AG04450 (cell line): ENCODE measurements around the gene FN1. TPM values are rescaled to one million over a fixed set of nuclear protein-coding genes. Genes with fewer than 3 reads are reported as not detected.
"Not testable (repeated sequence)": the region's sequence is repeated elsewhere in the genome, so short reads cannot be mapped to it uniquely, and the experiment has no call there.

Experiments used
- CTCF ChIA-PET: fragments of 300-600, 350-600 bp; formaldehyde crosslinking; extraction: SDS; loops from one replicate; lab custom pipeline; 2022; ENCODE audit warnings: antibody characterized with exemption, inconsistent platforms; lab: Charles Lee
- POLR2A ChIA-PET: fragments of 350-600 bp; formaldehyde crosslinking; extraction: SDS; loops from one replicate; lab custom pipeline; 2021; ENCODE audit warnings: antibody characterized with exemption, inconsistent platforms; lab: Yijun Ruan, JAX
- DNase-seq: peaks from one replicate; pipeline ENCODE4 v3.0.0-alpha.2; 2011; ENCODE audit warnings: low read depth, low spot score
- H3K27ac ChIP-seq: one replicate; pipeline ENCODE4 v1.5.1; 2012; ENCODE audit warnings: low read depth, low read length, control low read depth
- H3K27me3 ChIP-seq: one replicate; pipeline ENCODE4 v1.6.0; 2012; ENCODE audit warnings: low read length; ENCODE audit not compliant: control insufficient read depth, insufficient read depth
- H3K4me3 ChIP-seq: 2 replicates; pipeline ENCODE4 v1.5.1; 2011; ENCODE audit warnings: mild to moderate bottlenecking, low read depth, low read length, control low read depth
- H3K9me3 ChIP-seq: 2 replicates; pipeline ENCODE4 v1.5.1; 2012; ENCODE audit warnings: low read length; ENCODE audit not compliant: control insufficient read depth, insufficient read depth
- CTCF ChIP-seq: IDR thresholded peaks from 2 replicates; pipeline ENCODE4 v1.5.1; 2011; ENCODE audit warnings: low read depth, low read length, control low read depth, inconsistent platforms
- polyA plus RNA-seq: library from polyadenylated mRNA; depleted of rRNA; stranded (reverse); fragments of >200 nt; gene quantifications from 2 replicates; pipeline ENCODE4 v1.2.3, GENCODE V29; 2011

The FN1 gene
- polyA plus RNA-seq, 1 experiment, result 6,646 TPM

DNA sequence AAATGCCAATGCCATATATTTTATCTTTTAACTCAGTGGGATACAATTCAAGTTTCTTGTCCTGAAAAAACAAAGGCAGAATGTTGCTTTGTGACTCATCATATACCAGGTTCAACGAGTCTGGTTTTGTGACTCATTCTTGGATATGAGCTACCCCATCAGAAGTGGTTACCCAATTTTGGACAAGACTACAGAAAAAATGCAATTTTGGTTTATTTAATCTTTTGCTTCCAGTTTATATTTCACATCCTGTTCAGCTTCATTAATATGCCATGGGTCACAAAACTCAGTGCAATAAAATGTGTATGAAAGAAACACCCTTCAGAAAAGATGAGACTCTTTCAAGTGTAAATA lies 25.0 kb downstream of the FN1 start:
- H3K27me3 ChIP-seq, result no peaks in the 10 kb centered on the region
- no peaks in the 10 kb centered on the region for H3K9me3 ChIP-seq
- POLR2A ChIA-PET, result interaction anchor here (0.5 to 1.8 kb wide), 11 partner anchors 9 to 374 kb away, joined by 3 to 11 read pairs (median 4); no protein-coding TSS in a partner anchor
- CTCF ChIA-PET, result interaction anchor here (0.7 to 1.2 kb wide), 6 partner anchors 9 to 603 kb away, joined by 3 to 5 read pairs (median 4); no protein-coding TSS in a partner anchor
- no peak overlapping the region for H3K27ac ChIP-seq
- no peak for TF ChIP-seq CTCF
- H3K4me3 ChIP-seq, result no peak overlapping the region
- DNase-seq, result peak; percentile 94

DNA sequence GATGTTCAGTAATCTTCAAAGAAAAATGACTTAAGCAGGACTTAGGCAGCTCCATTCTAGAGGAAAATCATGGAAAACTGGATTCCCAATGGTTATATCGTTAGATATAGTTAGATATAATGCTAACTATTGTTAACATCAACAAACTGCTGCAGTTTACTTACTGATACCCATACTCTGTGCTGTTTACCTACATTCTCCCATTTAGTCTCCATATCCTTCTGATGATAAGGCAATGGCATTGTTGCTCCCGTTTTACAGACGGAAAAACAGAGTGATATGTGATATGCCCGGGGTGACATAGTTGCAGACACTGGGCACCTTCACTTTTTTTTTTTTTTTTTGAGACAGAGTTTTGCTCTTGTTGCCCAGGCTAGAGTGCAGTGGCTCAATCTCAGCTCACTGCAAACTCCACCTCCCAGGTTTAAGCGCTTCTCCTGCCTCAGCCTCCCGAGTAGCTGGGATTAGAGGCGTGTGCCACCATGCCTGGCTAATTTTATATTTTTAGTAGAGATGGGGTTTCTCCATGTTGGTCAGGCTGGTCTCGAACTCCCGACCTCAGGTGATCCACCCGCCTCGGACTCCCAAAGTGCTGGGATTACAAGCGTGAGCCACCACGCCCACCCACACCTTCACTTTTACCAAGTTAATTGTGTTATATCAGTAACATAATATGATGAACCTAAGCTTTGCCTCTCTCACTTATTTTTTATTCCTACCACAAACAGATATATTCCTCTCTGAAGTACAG lies 25.5 kb downstream of the FN1 start:
- not testable (repeated sequence) for H3K4me3 ChIP-seq, H3K27me3 ChIP-seq, H3K27ac ChIP-seq, H3K9me3 ChIP-seq, DNase-seq
- POLR2A ChIA-PET, result interaction anchor here (0.6 to 1.8 kb wide), 9 partner anchors 8 to 374 kb away, joined by 3 to 11 read pairs (median 4); no protein-coding TSS in a partner anchor
- CTCF ChIA-PET, result interaction anchor here (1.0 to 1.6 kb wide), 3 partner anchors 8 to 510 kb away, joined by 3 to 7 read pairs (median 3); no protein-coding TSS in a partner anchor

DNA sequence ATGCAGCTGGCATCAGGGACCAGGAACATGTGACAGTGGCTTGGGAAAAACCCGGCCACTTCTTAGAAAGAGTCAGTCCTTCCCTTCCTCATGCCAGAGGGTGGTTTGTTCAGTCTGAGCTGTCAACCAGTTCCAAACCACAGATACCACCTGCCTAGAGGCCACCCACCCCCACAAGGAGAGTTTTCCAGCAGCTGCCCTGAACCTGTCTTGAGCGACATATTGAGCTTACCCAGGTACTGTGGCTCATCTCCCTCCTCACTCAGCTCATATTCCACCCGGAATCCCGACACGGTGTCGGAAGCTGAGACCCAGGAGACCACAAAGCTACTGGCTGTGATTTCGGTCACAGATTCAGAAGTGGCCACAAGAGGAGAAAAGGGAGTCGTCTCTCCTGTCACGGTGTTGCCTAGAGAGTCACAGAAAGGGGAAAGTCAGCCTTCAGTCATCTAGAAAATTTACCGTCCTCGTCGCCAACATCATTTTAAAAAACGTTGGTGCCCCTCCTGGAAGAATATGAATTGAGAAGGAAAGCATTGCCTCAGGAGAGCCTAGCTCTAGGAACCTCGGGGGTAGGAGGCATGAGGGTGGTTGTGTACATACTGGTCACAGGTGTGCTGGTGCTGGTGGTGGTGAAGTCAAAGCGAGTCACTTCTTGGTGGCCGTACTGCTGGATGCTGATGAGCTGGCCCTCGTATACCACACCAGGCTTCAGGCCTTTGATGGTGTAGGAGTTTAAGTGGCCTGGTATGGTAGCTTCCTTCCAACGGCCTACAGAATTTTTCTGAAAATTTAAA lies 26.3 kb downstream of the FN1 start:
- POLR2A ChIA-PET, result interaction anchor here (0.7 to 2.3 kb wide), 3 partner anchors 12 to 251 kb away, joined by 4 to 7 read pairs (median 5); no protein-coding TSS in a partner anchor
- no peak overlapping the region for H3K4me3 ChIP-seq
- CTCF ChIA-PET, result interaction anchor here (0.6 to 1.6 kb wide), 3 partner anchors 14 to 510 kb away, joined by 4 to 7 read pairs (median 5); no protein-coding TSS in a partner anchor

GRCh38 chr2:215408441-215408840 lies 27.4 kb downstream of the FN1 start:
- POLR2A ChIA-PET, result interaction anchor here (2.3 kb wide), 1 partner anchor 11 kb away, joined by 7 read pairs; no protein-coding TSS in a partner anchor
- not testable (repeated sequence) for DNase-seq, H3K4me3 ChIP-seq, H3K27me3 ChIP-seq, H3K9me3 ChIP-seq
- peak overlapping the region; percentile 4 for H3K27ac ChIP-seq
- CTCF ChIA-PET, result interaction anchor here (0.6 kb wide), 1 partner anchor 11 kb away, joined by 3 read pairs; no protein-coding TSS in a partner anchor

More for the DNA sequence above, 26.3 kb downstream of the FN1 start:
- peak overlapping the region; percentile 25 for H3K27ac ChIP-seq
- H3K27me3 ChIP-seq, result no peaks in the 10 kb centered on the region
- no peak for TF ChIP-seq CTCF
- no peaks in the 10 kb centered on the region for H3K9me3 ChIP-seq
- DNase-seq, result no peak

- no peak for DNase-seq
- CTCF ChIA-PET, result no interaction called here
- no peak overlapping the region for H3K4me3 ChIP-seq
- POLR2A ChIA-PET, result interaction anchor here (2.3 kb wide), 1 partner anchor 10 kb away, joined by 7 read pairs; no protein-coding TSS in a partner anchor
- H3K27ac ChIP-seq, result no peak overlapping the region
- no peaks in the 10 kb centered on the region for H3K9me3 ChIP-seq
- no peak for TF ChIP-seq CTCF
- no peaks in the 10 kb centered on the region for H3K27me3 ChIP-seq
Measured at GRCh38 chr2:215407590-215408264, 28.1 kb downstream of the FN1 start.
